Erythroblast (primary cell): Measurements from ENCODE around the gene TFAP2E.

ENCODE experiments used
- DNase-seq, 2 experiments: peaks; one replicate each; lab custom pipeline; 2025; lab: John Stamatoyannopoulos, UW
- GATA1 ChIP-seq: IDR thresholded peaks from 2 replicates; pipeline ENCODE4 v1.6.1; 2011; ENCODE audit warnings: low read depth, mild to moderate bottlenecking, control low read depth, low read length, moderate library complexity
- POLR2A ChIP-seq: IDR thresholded peaks from 2 replicates; pipeline ENCODE4 v1.6.1; 2011; ENCODE audit warnings: mild to moderate bottlenecking, low read length

TFAP2E gene

GRCh38 chr1:35561297-35561971 is 11.7 kb upstream of the TFAP2E start:
- TF ChIP-seq POLR2A, result no peak

GRCh38 chr1:35561972-35562680 is 11.0 kb upstream of the TFAP2E start:
- TF ChIP-seq GATA1 (no peak), POLR2A (no peak)
- DNase-seq, result no peak

More at GRCh38 chr1:35561297-35561971, 11.7 kb upstream of the TFAP2E start:
- DNase-seq, result no peak

DNA sequence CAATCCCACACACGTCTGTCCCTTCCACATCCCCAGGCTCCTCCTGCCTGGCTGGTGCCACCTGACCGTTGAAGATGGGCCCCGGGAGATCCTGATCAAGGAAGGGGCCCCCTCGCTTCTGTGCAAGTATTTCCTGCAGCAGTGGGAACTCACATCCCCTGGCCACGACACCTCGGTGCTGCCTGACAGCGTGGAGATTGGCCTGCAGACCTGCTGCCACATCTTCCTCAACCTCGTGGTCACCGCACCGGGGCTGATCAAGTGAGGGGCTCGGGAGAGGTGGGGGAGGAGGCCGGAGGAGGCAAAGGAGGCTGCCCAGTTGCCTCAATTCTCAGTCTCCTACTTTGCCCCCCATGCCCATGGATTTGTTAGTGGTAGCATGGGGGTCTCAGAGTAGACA is 9.9 kb upstream of the TFAP2E start:
- DNase-seq, result no peak
- no peak for TF ChIP-seq POLR2A
- TF ChIP-seq GATA1, result no peak

GRCh38 chr1:35564037-35564883 is 8.9 kb upstream of the TFAP2E start:
- TF ChIP-seq GATA1, result no peak
- no peak for TF ChIP-seq POLR2A
- DNase-seq, result peak; percentile 80 to 91

DNA sequence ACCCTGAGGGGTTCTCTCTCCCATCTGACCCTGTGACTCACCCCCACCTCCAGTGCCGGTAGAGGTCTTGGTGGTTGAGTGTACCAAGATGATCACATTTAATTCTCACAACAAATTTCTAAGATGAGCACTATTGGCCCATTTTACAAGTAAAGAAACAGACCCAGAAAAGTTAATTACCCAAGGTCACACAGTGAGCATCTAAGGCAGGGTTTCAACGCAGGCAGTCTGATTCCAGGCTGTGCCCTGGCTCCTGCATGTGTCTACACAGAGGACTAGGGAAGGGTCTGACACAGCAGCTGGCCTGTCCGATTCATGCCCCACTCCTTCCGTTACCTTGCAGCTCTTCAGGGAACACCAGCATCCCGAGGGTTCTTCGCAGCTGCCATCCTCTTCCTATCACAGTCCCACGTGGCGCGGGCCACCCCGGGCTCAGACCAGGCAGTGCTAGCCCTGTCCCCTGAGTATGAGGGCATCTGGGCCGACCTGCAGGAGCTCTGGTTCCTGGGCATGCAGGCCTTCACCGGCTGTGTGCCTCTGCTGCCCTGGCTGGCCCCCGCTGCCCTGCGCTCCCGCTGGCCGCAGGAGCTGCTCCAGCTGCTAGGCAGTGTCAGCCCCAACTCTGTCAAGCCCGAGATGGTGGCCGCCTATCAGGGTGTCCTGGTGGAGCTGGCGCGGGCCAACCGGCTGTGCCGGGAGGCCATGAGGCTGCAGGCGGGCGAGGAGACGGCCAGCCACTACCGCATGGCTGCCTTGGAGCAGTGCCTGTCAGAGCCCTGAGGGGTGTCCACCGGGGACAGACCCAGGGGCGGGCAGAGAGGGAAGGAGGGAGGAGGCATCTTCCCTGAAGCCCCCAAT is 8.0 kb upstream of the TFAP2E start:
- TF ChIP-seq GATA1 (no peak), POLR2A (no peak)
- DNase-seq, result no peak

DNA sequence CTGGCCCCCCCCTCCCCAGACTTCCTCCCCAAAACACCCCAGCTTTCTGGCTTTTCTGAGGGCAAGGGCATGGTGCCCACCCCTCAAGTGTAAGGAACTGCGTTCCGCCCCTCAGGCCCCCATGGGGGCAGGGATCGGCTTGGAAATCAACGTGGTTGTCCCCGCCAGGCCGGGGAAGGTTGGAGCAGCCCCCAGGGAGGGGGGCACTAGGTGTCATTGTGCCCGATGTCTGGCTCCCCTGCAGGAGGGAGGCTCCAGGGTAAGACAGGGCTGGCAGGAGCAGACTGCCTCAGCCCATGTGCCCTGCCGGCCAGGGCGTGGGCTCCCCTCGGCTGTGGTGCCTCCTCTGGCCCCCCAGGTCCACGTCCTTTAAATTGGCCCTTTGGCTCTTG is 7.4 kb upstream of the TFAP2E start:
- TF ChIP-seq POLR2A, result no peak
- TF ChIP-seq GATA1, result no peak
- no peak for DNase-seq

GRCh38 chr1:35567947-35568558 is 5.1 kb upstream of the TFAP2E start:
- TF ChIP-seq POLR2A (no peak), GATA1 (no peak)
- DNase-seq, result no peak

DNA sequence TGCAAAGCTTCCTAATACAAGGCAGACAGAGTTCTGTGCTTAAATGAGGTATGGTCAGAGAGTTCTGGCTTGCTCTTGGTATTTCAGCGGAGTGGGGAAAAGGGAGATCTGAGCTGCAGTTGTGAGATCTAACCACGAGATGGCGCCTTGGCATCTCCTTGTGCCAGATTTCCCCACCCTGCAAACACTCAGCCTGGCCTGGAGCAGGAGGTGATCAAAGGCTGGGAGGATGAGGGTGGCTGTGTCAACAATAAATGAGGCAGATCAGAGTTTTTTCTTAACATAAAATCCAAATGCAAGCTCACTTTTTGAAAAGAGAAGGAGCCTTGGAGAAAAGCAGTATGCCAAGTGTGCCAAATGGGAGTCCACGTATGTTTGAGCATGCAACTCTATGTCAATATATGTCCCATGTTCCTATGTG is 4.1 kb upstream of the TFAP2E start:
- TF ChIP-seq GATA1 (no peak), POLR2A (no peak)
- DNase-seq, result peak; percentile 65 to 81

GRCh38 chr1:35569936-35570335 is 3.2 kb upstream of the TFAP2E start:
- no peak for TF ChIP-seq GATA1
- TF ChIP-seq POLR2A, result no peak
- DNase-seq, result no peak

GRCh38 chr1:35570589-35571137 is 2.5 kb upstream of the TFAP2E start:
- no peak for DNase-seq
- TF ChIP-seq POLR2A (no peak), GATA1 (no peak)

DNA sequence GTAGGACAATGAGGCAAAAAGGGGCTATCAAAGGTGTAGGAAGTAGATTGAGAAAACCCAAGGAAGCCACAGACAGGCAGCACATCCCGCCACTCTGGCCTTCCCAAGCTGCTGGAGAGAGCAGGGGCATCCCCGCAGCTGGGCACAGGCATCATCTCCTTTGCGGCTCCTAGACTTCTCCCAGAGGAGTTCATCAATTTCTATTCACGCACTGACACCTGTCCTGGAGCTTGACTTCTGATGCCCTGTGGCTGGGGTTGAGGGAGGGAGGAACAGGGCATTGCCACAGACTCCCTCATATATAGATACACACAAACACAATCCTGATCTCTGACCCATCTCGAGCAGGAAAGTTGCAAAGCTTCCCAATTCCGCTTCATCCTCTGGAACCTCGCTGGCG is 1.9 kb upstream of the TFAP2E start:
- TF ChIP-seq POLR2A, result no peak
- DNase-seq, result no peak

GRCh38 chr1:35572296-35572695 is 818 bp upstream of the TFAP2E start:
- TF ChIP-seq POLR2A (no peak), GATA1 (no peak)
- DNase-seq, result no peak
